ENCODE results near the gene BLOC1S4. TPM values are rescaled to one million over a fixed set of nuclear protein-coding genes. Genes with fewer than 3 reads are reported as not detected.

The BLOC1S4 gene
- total RNA-seq, 5 donors from 2014 or later (not counting 1 experiment from before 2014, with no cell fraction given): 20.7 to 41.9 (median 36.6) TPM

DNA sequence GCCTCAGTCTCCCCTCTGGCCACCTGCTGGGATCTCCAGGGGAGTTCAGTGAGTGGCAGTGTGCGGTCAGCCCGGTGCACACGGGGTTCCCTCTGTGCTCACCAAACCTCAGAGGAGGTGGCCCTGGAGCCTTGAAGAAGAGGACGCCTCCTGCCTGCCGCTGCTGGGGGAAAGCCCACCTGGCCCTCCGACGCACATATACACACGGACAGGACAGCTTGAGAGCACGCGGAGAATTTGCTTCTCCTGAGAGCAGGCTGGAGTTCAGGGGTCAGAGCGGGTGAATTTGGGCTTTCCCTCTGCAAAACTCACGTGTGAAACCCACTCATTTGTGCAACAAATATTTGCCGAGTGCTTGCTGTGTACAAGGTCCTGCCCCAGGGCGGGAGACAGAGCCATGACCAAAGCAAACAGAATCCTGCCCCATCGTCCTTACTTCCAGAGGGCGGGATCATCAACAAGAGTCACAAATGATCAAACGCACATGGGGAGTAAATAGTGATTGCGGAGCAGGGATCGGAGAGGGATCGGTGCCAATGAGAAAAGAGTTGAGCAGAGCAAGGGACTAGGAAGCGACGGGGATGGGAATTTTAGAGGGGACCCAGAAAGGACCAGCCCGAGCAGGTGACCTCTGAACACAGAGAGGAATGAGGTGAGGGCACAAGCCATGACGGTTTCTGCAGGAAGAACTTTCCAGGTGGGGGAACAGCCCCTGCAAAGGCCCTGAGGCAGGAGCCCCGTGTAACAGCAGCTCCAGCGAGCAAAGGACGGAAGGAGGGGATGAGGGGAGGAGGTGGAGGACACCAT, 17.6 kb downstream of the BLOC1S4 start:
- WGBS (ENCODE audit: insufficient coverage): 89% methylated on average over 21 of the region's 27 CpGs
- peaks cover 0 to 2% of the 10 kb centered on the region in 2 experiments for H3K4me1 ChIP-seq (ENCODE audit: control insufficient read depth in 1 of 2, extremely low read depth in 1 of 2, insufficient read depth in 2 of 2, low read length in 2 of 2)
- H3K27me3 ChIP-seq (replicated peaks in 1 of 2; ENCODE audit: control insufficient read depth in 2 of 2, extremely low read depth in 1 of 2, insufficient read depth in 2 of 2, low read length in 1 of 2): peaks cover 0 to 10% of the 10 kb centered on the region in 2 experiments
- ChIA-PET POLR2A (no interaction called here), CTCF (interaction anchor here in 1 of 2 donors (0.5 to 0.8 kb wide), 2 partner anchors 14 to 15 kb away, joined by 3 read pairs; no protein-coding TSS in a partner anchor)
- no peaks in the 10 kb centered on the region for H3K9me3 ChIP-seq
- Mint-ChIP-seq H3K27me3 (peaks cover 0 to 1% of the 10 kb centered on the region in 2 donors), H3K4me3 (no peak overlapping the region), H3K4me1 (peaks cover under 1 to 1% (median under 1%) of the 10 kb centered on the region in 3 donors), H3K36me3 (no peaks in the 10 kb centered on the region), H3K9me3 (no peaks in the 10 kb centered on the region), H3K27ac (no peak overlapping the region)
- no peaks in the 10 kb centered on the region for H3K36me3 ChIP-seq (ENCODE audit: control insufficient read depth in 2 of 2, extremely low read depth in 1 of 2, insufficient read depth in 1 of 2, low read length in 1 of 2)
- ATAC-seq (replicated peaks in 1 of 4): no peak
- H3K4me3 ChIP-seq (ENCODE audit: control insufficient read depth in 1 of 2, extremely low read depth in 1 of 2, low read length in 1 of 2): no peak overlapping the region
- H3K27ac ChIP-seq (ENCODE audit: low read length): no peak overlapping the region
- no peak for DNase-seq

DNA sequence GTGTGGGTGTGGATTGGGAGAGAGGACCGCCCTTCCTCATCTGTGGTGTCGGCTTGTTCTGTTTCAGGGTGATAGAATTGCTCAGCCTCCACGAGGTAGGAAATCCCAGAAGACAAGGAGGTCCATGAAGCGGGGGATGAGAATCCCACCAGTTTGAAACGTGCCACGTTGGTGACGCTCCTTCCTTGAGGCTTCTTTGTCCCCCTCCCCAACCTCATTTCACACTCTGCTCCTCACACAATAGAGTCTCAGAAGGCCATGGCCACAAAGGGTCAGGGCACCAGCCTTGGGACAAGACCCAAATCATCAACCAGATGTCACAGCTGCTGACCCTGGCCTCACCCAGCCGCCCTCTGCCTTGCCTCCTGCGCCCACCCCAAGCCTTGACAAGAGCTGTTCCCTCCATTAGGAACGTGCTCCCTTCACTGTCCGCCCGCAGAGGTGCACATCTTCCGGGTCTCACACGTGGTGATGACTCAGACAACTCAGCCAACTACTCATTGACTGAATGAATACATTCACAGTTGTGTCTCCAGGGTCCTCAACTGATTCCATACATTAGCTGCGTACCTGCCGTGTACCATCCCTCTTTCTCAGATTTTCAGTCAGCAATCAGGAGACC, 18.3 kb downstream of the BLOC1S4 start:
- Mint-ChIP-seq H3K4me3 (no peak overlapping the region), H3K27me3 (peaks cover 0 to 1% of the 10 kb centered on the region in 2 donors), H3K36me3 (no peaks in the 10 kb centered on the region), H3K9me3 (no peaks in the 10 kb centered on the region), H3K4me1 (no peaks in the 10 kb centered on the region), H3K27ac (no peak overlapping the region)
- no peak for ATAC-seq (replicated peaks in 1 of 4)
- no peaks in the 10 kb centered on the region for H3K36me3 ChIP-seq (ENCODE audit: control insufficient read depth in 2 of 2, extremely low read depth in 1 of 2, insufficient read depth in 1 of 2, low read length in 1 of 2)
- no peaks in the 10 kb centered on the region for H3K9me3 ChIP-seq
- CTCF ChIA-PET: no interaction called here
- no peak overlapping the region for H3K27ac ChIP-seq (ENCODE audit: low read length)
- no peak for DNase-seq
- peaks cover 0 to 10% of the 10 kb centered on the region in 2 experiments for H3K27me3 ChIP-seq (replicated peaks in 1 of 2; ENCODE audit: control insufficient read depth in 2 of 2, extremely low read depth in 1 of 2, insufficient read depth in 2 of 2, low read length in 1 of 2)
- no peak overlapping the region for H3K4me3 ChIP-seq (ENCODE audit: control insufficient read depth in 1 of 2, extremely low read depth in 1 of 2, low read length in 1 of 2)
- POLR2A ChIA-PET: no interaction called here
- WGBS (ENCODE audit: insufficient coverage): 84% methylated on average over 14 of the region's 16 CpGs
- no peaks in the 10 kb centered on the region for H3K4me1 ChIP-seq (ENCODE audit: control insufficient read depth in 1 of 2, extremely low read depth in 1 of 2, insufficient read depth in 2 of 2, low read length in 2 of 2)

DNA sequence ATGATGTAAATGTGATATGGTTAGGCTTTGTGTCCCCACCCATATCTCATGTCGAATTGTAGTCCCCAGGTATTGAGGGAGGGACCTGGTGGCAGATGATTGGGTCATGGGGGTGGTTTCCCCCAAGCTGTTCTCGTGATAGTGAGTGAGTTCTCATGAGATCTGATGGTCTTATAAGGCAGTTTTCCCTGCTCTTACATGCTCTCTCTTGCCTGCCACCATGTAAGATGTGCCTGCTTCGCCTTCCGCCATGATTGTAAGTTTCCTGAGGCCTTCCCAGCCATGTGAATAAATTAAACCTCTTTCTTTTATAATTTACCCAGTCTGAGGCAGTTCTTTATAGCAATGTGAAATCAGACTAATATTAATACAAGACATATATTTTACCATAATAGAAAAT, 23.9 kb downstream of the BLOC1S4 start:
- Histone ChIP-seq H3K9me3 (no peaks in the 10 kb centered on the region), H3K27me3 (replicated peaks in 1 of 2; ENCODE audit: control insufficient read depth in 2 of 2, extremely low read depth in 1 of 2, insufficient read depth in 2 of 2, low read length in 1 of 2) (peaks cover 0 to 4% of the 10 kb centered on the region in 2 experiments), H3K4me1 (ENCODE audit: control insufficient read depth in 1 of 2, extremely low read depth in 1 of 2, insufficient read depth in 2 of 2, low read length in 2 of 2) (no peaks in the 10 kb centered on the region), H3K27ac (ENCODE audit: low read length) (no peak overlapping the region), H3K36me3 (ENCODE audit: control insufficient read depth in 2 of 2, extremely low read depth in 1 of 2, insufficient read depth in 1 of 2, low read length in 1 of 2) (no peaks in the 10 kb centered on the region), H3K4me3 (ENCODE audit: control insufficient read depth in 1 of 2, extremely low read depth in 1 of 2, low read length in 1 of 2) (no peak overlapping the region)
- H3K4me3 Mint-ChIP-seq: no peak overlapping the region
- no peak overlapping the region for H3K27ac Mint-ChIP-seq
- ATAC-seq (replicated peaks in 1 of 4): no peak
- CTCF ChIA-PET: no interaction called here
- H3K4me1 Mint-ChIP-seq: no peaks in the 10 kb centered on the region
- peaks cover 0 to 1% of the 10 kb centered on the region in 2 donors for H3K27me3 Mint-ChIP-seq
- POLR2A ChIA-PET: no interaction called here
- no peak for DNase-seq
- WGBS (ENCODE audit: insufficient coverage): no CpG with 5 or more reads among the region's 4 CpGs
- no peaks in the 10 kb centered on the region for H3K36me3 Mint-ChIP-seq
- H3K9me3 Mint-ChIP-seq: no peaks in the 10 kb centered on the region

DNA sequence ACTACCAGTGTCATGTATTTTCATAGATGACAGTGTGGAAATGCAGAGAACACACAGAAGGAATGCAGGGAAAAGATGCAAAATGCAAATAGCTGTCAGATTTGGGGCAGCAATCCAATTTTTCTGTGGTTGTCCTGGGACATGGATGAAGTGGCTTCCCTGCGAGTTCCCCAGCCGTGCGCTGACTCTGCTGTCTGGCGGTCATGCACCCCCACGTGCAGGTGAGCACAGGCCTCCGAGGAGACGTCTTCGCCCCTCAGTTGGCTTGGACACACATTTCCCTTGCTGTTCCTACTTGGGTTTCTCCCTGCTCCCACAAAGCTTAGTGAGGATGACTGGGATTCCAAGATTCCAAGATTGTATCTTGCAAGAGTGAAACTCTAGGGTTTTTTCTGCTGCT, 24.4 kb downstream of the BLOC1S4 start:
- ATAC-seq (replicated peaks in 1 of 4): no peak
- Mint-ChIP-seq H3K27ac (no peak overlapping the region), H3K4me3 (no peak overlapping the region), H3K36me3 (no peaks in the 10 kb centered on the region), H3K27me3 (peaks cover 0 to 1% of the 10 kb centered on the region in 2 donors), H3K9me3 (no peaks in the 10 kb centered on the region), H3K4me1 (no peaks in the 10 kb centered on the region)
- no peak overlapping the region for H3K27ac ChIP-seq (ENCODE audit: low read length)
- no peak for DNase-seq
- no peaks in the 10 kb centered on the region for H3K4me1 ChIP-seq (ENCODE audit: control insufficient read depth in 1 of 2, extremely low read depth in 1 of 2, insufficient read depth in 2 of 2, low read length in 2 of 2)
- CTCF ChIA-PET: no interaction called here
- no peaks in the 10 kb centered on the region for H3K9me3 ChIP-seq
- H3K36me3 ChIP-seq (ENCODE audit: control insufficient read depth in 2 of 2, extremely low read depth in 1 of 2, insufficient read depth in 1 of 2, low read length in 1 of 2): no peaks in the 10 kb centered on the region
- 94% methylated on average over 8 of the region's 8 CpGs for WGBS (ENCODE audit: insufficient coverage)
- POLR2A ChIA-PET: no interaction called here
- no peak overlapping the region for H3K4me3 ChIP-seq (ENCODE audit: control insufficient read depth in 1 of 2, extremely low read depth in 1 of 2, low read length in 1 of 2)
- H3K27me3 ChIP-seq (replicated peaks in 1 of 2; ENCODE audit: control insufficient read depth in 2 of 2, extremely low read depth in 1 of 2, insufficient read depth in 2 of 2, low read length in 1 of 2): peaks cover 0 to 4% of the 10 kb centered on the region in 2 experiments

DNA sequence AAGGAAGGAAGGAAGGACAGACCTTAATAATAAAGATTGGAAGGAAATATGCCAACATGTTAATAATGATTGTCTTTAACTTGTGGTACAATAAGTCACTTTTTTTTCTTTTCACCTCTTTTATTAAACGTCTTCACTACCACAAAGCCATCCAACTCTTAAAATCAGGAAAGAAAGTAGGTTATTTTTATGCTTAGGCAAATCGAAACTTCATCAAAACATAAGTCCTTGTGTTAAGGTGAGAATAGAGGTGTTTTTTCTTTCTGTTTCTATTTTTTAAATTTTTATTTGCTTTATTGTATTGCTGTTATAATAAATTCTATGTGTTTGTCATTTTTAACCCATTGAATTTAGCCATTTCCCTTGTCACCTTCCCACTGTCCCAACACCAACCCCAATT, 26.5 kb downstream of the BLOC1S4 start:
- H3K27ac ChIP-seq (ENCODE audit: low read length): no peak overlapping the region
- H3K4me3 Mint-ChIP-seq: no peak overlapping the region
- ChIA-PET POLR2A (no interaction called here), CTCF (no interaction called here)
- H3K36me3 ChIP-seq (ENCODE audit: control insufficient read depth in 2 of 2, extremely low read depth in 1 of 2, insufficient read depth in 1 of 2, low read length in 1 of 2): no peaks in the 10 kb centered on the region
- no peak overlapping the region for H3K4me3 ChIP-seq (ENCODE audit: control insufficient read depth in 1 of 2, extremely low read depth in 1 of 2, low read length in 1 of 2)
- no peaks in the 10 kb centered on the region for H3K9me3 Mint-ChIP-seq
- H3K27me3 ChIP-seq (replicated peaks in 1 of 2; ENCODE audit: control insufficient read depth in 2 of 2, extremely low read depth in 1 of 2, insufficient read depth in 2 of 2, low read length in 1 of 2): peaks cover 0 to 9% of the 10 kb centered on the region in 2 experiments
- ATAC-seq (replicated peaks in 1 of 4): no peak
- no peaks in the 10 kb centered on the region for H3K4me1 ChIP-seq (ENCODE audit: control insufficient read depth in 1 of 2, extremely low read depth in 1 of 2, insufficient read depth in 2 of 2, low read length in 2 of 2)
- WGBS (ENCODE audit: insufficient coverage): no CpG with 5 or more reads among the region's 2 CpGs
- no peak for DNase-seq
- H3K4me1 Mint-ChIP-seq: no peaks in the 10 kb centered on the region
- no peak overlapping the region for H3K27ac Mint-ChIP-seq
- H3K27me3 Mint-ChIP-seq: peaks cover 0 to 1% of the 10 kb centered on the region in 2 donors
- H3K9me3 ChIP-seq: no peaks in the 10 kb centered on the region
- no peaks in the 10 kb centered on the region for H3K36me3 Mint-ChIP-seq

DNA sequence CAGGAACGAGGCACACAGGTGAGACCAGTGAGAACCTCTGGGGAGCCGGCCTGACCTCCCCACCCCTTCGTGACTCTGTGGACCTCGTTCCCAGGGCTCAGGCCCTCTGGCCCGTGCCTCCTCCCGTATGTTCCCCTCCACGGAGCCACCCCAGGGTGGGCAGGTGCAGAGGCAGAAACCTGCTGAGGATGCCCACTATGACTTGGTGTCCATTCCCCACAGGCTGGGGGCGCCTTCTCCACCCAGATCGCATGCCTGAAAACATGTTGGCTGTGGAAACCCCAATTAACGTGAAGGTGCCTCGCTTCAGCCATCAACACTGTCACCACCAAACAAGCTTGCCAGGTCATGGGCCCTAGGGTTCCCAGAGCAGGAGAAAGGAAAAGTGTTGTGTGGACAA, 27.0 kb downstream of the BLOC1S4 start:
- POLR2A ChIA-PET: no interaction called here

More for the DNA sequence above, 27.0 kb downstream of the BLOC1S4 start:
- ATAC-seq (replicated peaks in 1 of 4) (no peak), DNase-seq (no peak)
- CTCF ChIA-PET: no interaction called here
- Mint-ChIP-seq H3K27me3 (peaks cover 0 to 1% of the 10 kb centered on the region in 2 donors), H3K27ac (no peak overlapping the region), H3K36me3 (no peaks in the 10 kb centered on the region), H3K4me3 (no peak overlapping the region), H3K9me3 (no peaks in the 10 kb centered on the region), H3K4me1 (no peaks in the 10 kb centered on the region)
- 74% methylated on average over 7 of the region's 11 CpGs for WGBS (ENCODE audit: insufficient coverage)
- no peaks in the 10 kb centered on the region for H3K9me3 ChIP-seq
- H3K36me3 ChIP-seq (ENCODE audit: control insufficient read depth in 2 of 2, extremely low read depth in 1 of 2, insufficient read depth in 1 of 2, low read length in 1 of 2): no peaks in the 10 kb centered on the region
- H3K4me1 ChIP-seq (ENCODE audit: control insufficient read depth in 1 of 2, extremely low read depth in 1 of 2, insufficient read depth in 2 of 2, low read length in 2 of 2): no peaks in the 10 kb centered on the region
- H3K27me3 ChIP-seq (replicated peaks in 1 of 2; ENCODE audit: control insufficient read depth in 2 of 2, extremely low read depth in 1 of 2, insufficient read depth in 2 of 2, low read length in 1 of 2): peaks cover 0 to 9% of the 10 kb centered on the region in 2 experiments
- no peak overlapping the region for H3K4me3 ChIP-seq (ENCODE audit: control insufficient read depth in 1 of 2, extremely low read depth in 1 of 2, low read length in 1 of 2)
- H3K27ac ChIP-seq (ENCODE audit: low read length): no peak overlapping the region

Measured in T-cell (primary cell).